Middle frontal gyrus (tissue), 1 donor: ENCODE measurements around the gene TAF10.
A peak's percentile ranks its signal among the peaks of the same experiment; 100 is the strongest.

Experiments used
- DNase-seq: peaks from one replicate; pipeline ENCODE4 v3.0.0-alpha.2; 2015; ENCODE audit warnings: low spot score; ENCODE audit errors: extremely low spot score

TAF10 gene

DNA sequence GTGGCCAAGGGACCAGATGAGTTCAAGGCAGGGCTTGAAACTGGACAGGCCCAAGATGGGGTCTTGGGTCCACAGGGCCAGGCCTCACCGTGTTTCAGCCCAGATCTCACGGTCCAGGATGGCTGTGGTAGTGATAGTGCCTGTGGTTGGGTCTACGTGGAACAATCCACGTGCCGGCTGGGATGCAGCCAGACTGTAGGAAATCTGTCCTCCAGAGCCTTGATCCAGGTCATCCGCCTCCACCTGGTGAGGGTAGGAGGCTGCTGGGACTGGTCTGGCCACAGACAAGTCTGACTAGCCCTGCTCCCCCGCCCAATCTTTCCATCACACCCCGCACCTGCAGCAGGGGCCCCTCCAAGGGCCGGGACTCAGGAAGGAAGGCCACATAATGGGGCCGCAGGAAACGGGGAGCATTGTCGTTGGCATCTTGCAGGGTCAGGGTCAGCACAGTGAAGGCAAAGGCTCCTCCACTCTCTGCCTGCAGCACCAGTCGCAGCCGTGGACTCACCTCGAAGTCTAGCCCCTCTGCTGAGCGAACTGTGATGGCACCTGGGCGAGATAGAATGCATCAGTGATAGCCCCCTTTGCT lies 13.9 kb upstream of the TAF10 start:
- no peak for DNase-seq

DNA sequence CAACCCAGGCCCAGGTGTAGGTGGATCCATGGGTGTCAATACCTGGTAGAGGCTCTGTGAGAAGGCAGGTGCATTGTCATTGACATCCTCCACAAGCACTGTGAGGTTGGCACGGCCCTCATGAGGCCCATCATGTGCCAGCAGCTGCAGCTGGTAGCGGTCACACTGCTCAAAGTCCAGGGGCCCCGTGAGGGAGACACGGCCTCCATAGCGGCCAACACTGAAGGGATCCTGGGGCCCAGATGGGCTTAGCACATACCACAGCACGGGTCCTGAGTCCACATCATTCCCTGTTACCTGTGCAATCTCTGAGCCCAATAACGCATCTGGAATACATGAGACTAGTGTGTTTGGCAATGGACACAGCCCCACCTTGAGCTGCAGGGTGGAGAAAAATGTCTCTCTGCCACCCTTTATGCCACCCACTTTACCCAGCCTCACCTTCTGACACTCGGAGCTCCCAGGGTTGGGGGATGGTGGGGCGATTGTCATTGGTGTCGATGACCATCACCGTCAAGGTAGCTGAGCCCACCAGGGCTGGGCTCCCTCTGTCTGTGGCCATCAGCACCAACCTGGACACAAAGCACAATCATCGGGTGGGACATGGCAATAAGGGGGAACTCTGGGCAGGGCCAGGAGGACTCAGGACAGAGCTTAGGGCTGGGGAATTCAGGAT lies 13.3 kb upstream of the TAF10 start:
- no peak for DNase-seq

DNA sequence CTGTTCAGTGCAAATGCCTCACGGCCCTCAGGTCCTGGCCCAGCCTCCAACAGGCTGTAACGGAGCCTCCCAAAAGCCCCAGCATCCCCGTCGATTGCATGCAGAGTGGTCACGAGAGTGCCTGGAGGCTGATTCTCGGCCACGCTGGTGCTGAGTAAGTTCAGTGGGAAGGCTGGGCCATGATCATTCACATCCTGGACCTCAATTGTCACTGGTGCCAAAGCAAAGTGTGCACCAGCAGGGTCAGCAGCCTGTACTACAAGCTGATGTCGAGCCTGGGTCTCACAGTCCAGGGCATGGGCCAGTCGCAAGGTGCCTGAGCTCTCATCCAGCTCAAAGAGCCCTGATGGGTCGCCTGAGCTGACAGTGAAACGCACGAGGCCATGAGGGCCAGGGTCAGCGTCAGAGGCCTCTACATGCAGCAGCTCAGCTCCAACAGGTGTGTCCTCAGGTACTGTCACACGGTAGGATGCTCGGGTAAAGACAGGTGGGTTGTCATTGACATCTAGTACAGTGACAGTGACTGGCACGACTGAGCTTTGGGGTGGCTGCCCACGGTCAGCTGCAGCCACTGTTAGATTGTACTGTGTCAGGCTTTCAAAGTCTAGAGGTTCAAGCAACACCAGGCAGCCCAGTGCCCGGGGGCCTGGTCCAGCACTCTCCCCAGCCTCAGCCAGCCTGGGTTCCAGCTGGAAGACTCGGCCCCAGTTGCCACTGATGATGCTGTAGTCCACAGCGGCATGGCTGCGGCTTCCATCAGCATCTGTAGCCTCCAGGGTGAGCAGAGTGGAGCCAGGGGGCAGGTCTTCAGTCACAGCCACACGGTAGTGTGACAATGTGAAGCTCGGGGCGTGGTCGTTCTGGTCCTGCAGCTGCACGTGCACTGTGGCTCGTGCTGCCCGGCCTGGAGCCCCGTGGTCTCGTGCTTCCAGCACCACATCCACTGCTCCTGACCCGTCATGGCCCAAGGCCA lies 11.7 kb upstream of the TAF10 start:
- DNase-seq: no peak

DNA sequence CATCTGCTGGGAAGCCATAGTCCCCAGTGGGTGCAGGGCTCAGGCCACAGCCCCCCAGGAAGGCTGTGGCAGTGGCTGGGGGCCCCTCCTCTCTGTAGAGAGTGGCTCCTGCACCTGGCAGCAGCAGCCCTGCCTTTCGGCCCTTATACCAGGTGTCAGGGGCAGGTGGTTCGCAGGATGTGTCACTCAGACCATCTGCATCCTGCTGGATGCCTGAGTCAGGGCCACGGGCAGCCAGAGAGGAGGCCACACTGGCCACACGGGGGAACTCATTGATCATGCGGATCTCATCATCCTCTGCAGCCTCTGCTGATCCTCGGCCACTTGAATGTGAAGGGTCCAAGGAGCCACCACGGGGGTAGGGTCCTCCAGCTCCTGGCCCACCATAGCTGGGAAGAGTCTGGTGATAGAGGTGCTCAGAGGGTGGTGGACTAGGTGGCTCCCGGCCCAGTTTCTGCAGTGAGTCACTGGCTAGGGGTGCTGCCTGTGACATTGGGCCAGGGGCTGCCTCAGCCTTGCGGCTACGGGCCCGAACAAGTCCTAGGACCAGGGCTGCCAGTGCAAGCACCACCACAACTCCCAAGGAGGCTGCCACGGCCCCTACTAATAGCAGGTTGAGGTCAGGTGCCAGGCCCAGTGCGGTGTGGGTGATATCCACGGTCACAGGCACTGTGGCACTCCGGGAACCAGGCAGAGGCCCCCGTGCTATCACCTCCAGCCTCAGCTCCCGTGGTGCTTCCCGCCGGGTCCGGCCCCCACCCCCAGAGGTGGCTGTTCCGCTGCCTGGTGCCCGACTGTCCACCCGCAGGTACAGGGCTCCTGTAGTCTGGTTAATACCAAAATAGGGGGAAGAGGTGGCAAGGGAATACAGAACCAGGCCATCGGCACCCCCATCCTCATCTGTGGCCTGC lies 10.5 kb upstream of the TAF10 start:
- DNase-seq: no peak

DNA sequence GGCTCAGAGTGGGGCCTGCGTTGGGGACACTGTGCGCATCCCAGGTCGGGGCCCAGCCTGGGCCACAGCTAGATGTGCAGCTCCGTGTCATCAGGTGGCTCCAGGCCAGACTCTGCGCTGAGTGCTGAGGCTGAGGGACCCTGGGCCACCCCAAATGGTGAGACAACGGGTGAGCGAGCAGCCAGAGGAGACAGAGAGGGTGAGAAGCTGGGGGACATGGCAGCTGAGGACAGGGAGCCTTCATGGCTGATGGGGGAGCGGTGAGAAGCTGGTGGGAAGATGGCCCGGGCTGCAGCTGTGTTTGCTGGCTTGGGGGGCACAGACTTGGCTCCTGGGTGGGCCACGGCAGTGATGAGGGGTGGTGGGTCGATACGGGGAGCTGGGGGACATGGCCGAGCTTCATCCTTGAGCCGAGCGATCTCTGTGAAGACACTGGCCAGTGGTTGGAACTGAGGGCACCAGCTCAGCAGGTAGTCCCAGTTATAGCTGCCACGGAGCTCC lies 9.7 kb upstream of the TAF10 start:
- no peak for DNase-seq

DNA sequence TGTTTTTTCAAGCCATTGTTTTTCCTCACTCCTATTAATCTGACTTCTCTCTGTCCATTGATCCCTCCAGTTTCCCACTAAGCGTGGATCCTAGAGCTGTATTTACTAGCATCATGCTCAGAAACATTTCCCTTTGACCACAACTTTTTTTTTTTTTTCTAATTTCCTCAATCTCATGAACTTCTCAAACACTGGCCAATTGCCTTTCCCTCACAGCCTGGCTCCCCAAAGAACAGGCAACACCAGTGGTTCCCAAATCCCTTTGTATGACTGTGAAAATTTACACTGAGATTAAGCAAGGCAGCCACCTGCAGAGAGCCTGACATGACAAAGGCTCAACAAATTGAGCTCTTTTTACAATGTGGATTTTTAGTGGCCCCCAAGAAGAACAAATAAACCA lies 8.6 kb upstream of the TAF10 start:
- no peak for DNase-seq

DNA sequence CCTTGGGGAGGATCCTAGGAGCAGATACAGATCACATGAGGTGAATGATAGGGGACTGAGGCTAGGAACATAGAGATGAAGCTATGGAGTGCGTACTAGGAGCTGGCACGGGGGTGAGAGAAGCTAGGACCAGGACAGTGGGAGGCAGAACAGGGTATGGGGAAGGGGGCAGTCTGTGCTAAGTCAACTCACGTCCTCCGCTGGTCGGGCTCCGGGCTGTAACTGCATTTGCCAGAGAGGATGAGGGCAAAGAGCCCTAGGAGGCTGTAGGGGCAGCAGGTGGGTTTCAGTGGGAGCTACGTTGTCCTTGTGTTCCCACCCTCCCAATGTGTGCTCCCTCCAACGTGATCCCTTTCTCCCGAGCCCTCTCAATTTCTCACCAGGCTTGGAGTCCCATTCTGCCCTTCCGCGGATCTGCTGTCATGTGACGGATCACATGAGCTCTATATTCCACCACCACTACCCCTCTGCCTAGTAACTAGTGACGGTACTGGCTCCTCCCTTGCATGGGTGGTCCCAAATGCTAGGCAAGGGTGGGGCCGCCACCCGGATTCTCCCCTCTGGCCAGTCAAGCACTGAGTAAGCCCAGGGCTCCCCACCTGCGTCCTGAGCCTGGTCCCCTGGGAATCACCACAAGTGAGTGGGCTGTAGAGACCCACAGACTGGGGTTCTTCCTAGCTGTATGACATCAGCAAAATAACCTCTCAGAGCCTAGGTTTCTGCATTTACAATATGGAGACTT lies 7.2 kb upstream of the TAF10 start, which contains the start of gene TPP1:
Gene TPP1 (minus strand): TSS at position 419 of the 742 bp plus-strand sequence. CDS start 22 bp downstream, at position 397.
- DNase-seq: peak; percentile 97

DNA sequence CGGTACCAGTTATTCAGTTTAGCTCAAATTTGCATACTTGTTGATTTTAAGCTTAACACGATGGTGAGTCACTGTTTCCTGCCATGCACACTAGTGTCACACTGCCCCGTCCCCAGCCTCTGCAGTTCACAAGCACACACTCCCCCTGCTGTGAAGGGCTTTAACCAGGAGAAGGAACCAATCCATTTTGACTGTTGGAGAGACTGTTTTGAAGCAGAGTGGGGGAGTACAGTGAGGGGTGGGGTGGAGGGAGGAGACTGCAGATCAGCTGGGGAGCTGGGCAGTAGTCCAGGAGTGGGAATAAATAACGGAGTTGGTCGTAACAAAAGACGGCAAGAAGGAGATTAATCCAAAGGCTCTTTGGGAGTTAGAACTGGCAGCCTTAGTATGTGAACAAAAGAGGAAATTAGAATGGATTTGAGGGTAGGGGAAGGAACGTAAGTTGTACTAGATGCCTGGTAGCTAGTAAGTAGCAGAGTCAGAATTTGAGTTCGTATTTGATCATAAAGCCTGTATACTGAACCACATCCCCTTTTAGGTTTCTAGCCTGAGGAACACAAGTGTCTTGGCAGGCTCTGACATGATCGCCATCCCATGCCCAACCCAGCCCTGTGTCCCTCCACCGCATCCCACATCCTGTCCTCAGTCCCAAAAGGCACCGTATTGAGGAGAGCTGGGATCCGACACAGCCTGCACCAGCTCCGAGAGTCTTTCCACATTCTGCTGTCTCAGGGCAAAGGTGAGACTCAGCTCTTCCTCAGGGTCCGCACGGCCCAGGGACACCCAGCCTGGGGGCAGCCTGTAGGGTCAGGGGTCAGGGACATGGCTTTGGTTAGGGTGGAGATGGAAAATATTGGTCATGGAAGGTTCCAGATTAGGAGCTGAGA lies 6.3 kb upstream of the TAF10 start:
- DNase-seq: no peak

DNA sequence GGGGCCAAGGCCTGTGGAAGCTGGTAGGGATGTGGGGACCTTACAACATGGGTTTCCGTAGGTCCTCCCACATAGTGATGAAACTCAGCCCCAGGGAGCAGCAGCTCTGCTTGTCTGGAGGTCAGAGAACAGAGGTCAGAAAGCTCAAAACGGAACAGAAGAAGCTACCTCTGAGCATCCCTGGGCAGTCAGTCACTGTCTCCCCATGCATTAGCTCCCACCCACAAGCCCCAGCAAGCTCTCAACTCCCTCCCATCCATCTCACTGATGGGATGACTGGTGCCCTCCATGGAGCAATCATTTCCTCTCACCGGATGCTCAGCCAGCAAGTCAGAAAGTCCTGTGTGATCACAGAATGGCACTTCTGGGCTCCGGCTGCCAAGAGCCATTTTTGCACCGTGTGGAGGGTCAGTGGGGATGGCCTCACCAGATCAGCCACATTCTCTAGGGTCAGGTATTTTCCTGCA lies 5.3 kb upstream of the TAF10 start:
- DNase-seq: no peak

DNA sequence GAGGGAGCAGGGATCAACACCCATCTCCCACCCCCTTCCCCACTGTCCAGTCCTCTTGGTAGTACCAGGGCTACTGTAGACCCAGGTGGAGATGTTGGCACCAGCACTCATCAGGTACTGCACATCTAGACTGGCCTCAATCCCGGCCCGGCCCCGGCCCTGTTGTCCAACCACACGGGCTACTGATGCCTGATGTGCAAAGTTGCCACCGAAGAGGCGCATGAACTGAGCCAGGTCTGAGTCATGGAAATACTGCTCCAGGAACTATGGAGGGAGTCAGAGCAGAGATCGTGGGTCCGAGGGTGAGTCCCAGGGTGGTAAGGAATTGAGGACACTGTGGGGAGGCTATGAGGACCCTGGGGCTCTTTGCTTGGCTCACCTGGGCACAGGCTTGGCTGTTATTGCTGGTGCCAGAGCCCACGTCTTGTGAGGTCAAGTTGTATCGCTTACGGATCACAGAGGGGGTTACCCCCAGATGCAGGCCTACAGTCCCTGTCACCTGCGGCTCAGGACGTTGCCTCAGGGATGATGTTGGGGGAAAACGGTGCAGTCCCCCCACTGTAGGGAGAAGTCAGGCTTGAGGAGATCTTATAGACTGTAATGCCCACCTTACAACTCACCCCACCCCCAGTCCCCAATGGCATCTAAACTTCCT lies 4.7 kb upstream of the TAF10 start:
- DNase-seq: no peak

DNA sequence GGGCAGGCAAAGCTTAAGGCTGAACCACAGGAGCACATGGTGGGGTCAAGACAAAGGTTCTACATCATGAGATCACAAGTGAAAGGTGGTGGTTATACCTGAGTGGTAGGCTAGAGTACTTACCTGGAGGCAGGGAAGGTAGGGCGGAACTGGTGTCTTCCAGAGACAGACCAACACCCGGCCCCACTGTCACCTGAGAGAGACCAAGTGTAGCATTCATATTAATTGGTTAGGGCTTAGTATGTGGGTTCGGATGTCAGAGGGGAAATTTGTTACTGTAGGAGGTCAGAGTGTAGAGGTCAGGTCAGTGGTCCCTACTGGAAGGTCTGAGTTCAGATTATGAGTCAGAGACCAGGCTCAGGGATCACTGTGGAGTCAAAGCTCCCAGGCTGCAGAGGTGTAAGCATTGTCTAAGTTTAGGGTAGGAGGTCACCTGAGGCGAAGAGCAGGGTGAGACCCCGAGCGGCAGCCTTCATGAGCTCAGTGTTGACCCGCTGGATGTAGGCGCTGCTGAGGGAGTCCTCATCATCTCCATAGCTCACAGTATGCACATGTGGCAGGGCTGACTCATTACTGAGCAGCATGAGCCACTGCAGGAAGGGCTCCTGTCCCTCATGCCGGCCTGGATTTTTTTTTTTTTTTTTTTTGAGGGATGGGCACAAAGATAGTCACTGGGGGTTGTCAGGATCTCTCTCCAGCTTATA lies 4.0 kb upstream of the TAF10 start:
- DNase-seq: no peak

DNA sequence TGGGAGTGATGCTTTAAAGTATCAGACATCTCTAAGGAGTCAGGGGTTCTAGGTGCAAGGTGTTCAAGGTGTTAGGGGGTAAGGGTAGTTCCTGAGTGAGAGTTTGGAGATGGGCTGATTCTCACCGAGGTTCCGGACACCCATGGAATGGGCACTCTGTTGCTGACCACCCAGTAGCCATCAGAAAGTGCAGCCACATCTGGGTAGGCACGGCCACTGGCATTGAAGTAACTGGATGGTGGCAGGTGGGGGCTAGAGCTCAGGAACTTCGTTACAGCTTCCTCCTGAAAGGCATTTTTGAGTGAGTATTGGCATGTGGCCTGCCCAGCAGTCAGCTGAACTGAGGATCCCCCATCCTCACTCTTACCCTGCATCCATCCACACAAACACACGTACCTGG lies 3.0 kb upstream of the TAF10 start:
- no peak for DNase-seq

DNA sequence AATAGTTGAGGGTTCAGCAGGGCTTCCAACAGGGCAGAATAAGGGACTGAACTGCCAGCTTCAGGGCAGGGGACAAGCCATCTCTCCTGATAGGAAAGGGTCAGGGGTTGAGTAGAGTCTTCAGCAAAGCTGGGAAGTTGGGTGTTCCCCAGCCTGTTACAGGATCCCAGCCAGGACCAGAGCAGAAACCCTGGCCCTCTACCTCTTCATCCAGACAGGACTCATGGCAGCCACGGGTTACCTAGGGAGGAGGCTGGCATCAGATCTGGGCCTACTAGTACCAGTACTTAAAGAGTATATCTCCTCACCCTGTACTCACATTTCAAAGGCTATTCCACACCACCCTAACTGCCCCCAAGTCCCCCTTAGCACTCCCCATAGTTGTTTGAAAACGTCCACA lies 2.4 kb upstream of the TAF10 start:
- DNase-seq: no peak

DNA sequence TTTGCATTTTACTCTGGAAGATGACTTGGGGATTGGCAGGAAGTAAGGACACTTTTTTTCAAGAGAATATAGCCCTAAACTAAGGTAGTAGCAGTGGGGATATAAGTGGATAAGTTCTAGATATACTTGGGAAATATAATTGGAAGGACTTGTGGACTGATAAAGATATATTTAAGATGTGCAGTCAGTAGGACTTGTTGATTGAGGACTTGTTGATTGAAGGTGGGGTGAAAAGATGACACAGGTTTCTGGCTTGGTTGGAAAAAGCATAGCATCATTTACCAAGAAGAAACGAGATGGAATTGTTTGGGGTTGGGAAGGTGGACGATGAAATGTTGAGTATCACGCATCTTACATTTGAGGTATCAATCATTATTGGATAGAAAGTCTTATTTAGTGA lies 1.5 kb upstream of the TAF10 start:
- no peak for DNase-seq

DNA sequence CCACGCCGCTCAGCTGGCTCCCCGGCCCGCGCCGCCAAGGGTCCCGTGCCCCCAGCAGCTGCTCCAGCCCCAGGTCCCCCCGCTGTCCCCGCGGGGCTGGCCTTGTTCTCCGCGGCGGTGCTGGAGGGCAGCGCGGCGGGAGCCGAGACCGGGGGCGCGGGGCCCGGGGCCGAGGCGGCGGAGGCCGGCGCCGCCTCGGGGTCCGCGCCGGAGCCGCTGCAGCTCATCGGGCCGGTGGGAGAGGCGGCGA lies 128 bp downstream of the TAF10 start:
- no peak for DNase-seq

DNA sequence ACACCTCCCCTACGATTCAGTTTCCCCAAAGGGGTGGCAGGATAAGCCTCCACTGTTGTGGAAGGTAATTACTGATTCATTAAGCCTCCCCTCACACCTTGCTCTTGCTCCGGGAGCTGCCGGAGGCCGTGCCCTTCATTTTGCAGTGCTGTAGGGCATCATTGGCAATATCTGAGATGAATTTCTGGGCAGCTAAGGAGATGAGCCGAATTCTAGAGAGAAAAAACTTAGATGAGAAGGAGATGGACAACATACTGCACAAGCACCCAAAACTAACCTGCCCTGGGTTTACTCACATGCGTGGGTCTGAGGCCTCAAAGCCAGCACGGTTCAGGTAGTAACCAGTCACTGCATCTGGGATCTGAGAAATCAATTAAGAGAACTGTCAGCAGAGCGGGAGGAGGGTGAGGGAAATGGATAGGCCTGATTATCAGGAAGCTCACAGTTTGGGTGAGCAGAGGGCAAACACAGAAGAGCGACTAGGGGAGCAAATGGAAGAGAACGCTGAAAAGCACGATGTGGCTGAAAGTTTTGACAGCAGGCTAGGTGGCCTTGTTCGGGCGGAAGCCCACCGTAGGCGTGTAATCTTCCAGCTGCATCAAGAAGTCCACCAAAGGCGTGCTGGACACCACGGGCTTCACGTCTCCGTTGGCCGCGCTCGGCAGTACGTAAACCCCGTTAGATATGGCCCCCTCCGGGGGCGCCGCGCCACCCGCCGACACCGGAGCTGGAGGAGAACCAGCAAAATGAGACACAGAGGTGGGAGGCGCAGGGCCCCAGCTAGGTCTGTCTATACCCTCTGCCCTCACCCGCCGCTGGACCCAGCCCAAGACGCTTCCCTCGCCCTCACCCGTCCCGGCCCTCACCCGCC lies 689 bp downstream of the TAF10 start:
- DNase-seq: no peak

DNA sequence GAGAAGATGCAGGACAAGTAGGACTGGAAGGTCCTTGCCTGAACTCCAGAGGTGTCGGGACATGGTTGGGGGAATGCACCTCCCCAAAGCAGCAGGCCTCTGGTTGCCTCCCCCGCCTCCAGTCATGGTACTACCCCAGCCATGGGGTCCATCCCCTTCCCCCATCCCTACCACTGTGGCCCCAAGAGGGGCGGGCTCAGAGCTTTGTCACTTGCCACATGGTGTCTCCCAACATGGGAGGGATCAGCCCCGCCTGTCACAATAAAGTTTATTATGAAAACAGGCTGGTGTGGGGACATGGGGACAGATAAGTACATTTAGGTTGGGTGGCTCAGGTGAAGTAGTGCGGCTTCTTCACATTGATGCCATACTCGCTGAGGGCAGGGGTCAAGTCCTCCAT lies 1.4 kb downstream of the TAF10 start:
- DNase-seq: no peak
